Natural killer cell (primary cell): ENCODE results near the gene KRT35. TPM values are rescaled to one million over a fixed set of nuclear protein-coding genes. Genes with fewer than 3 reads are reported as not detected.

Experiments
- ATAC-seq, 3 donors: fragments of 150-1000 bp in 2 of 3; fragments of 200-7000 bp in 1 of 3; cut with Tn5 transposase; 1 replicate in 1 of 3; 2 replicates in 2 of 3; pipeline ENCODE4 v1.10.0; 2021; ENCODE audit warnings: mild to moderate bottlenecking in 2 of 3, moderate library complexity in 2 of 3
- DNase-seq, 2 donors: peaks; one replicate each; pipeline versions ENCODE4 v3.0.0 to v3.0.0-alpha.2; 2013 to 2021; ENCODE audit warnings: mixed read lengths in 1 of 2
- H3K27ac ChIP-seq: one replicate; pipeline ENCODE4 v1.5.1; 2013; ENCODE audit warnings: mild to moderate bottlenecking, low read length
- H3K27me3 ChIP-seq: one replicate; pipeline ENCODE4 v1.6.1; 2013; ENCODE audit warnings: low read length; ENCODE audit not compliant: control insufficient read depth, insufficient read depth
- H3K36me3 ChIP-seq: one replicate; pipeline ENCODE4 v1.6.1; 2013; ENCODE audit warnings: low read length; ENCODE audit not compliant: control insufficient read depth, insufficient read depth
- H3K4me1 ChIP-seq: one replicate; pipeline ENCODE4 v1.6.1; 2013; ENCODE audit warnings: low read length; ENCODE audit not compliant: control insufficient read depth, insufficient read depth
- H3K4me3 ChIP-seq: one replicate; pipeline ENCODE4 v1.5.1; 2013; ENCODE audit warnings: low read length
- H3K9me3 ChIP-seq: one replicate; pipeline ENCODE4 v1.6.1; 2013; ENCODE audit warnings: low read length; ENCODE audit not compliant: control insufficient read depth, insufficient read depth
- H3K27ac Mint-ChIP-seq, 2 donors: one replicate each; pipeline ENCODE4 v1.8.0; 2022; ENCODE audit warnings: mild to moderate bottlenecking in 2 of 2, mixed read lengths in 2 of 2, moderate library complexity in 1 of 2
- H3K27me3 Mint-ChIP-seq, 2 donors: one replicate each; pipeline ENCODE4 v1.8.0; 2022; ENCODE audit warnings: low read depth in 2 of 2, mixed read lengths in 2 of 2
- H3K36me3 Mint-ChIP-seq: one replicate; pipeline ENCODE4 v1.8.0; 2022; ENCODE audit warnings: mixed read lengths
- H3K4me1 Mint-ChIP-seq, 2 donors: one replicate each; pipeline ENCODE4 v1.8.0; 2022; ENCODE audit warnings: mixed read lengths in 2 of 2
- H3K4me3 Mint-ChIP-seq: one replicate; pipeline ENCODE4 v1.8.0; 2022; ENCODE audit warnings: mild to moderate bottlenecking, moderate library complexity, mixed read lengths
- H3K9me3 Mint-ChIP-seq, 2 donors: one replicate each; pipeline ENCODE4 v1.8.0; 2022; ENCODE audit warnings: mixed read lengths in 2 of 2
- WGBS: methylation state at CpG from one replicate; pipeline ENCODE4 v1.1.7; 2013; ENCODE audit warnings: missing lambda C conversion rate; ENCODE audit not compliant: insufficient coverage; 5-methylcytosine and 5-hydroxymethylcytosine counted together
- intact Hi-C: fragments of 100-400 bp; cut with micrococcal nuclease; formaldehyde crosslinking; loops from one replicate; pipeline ENCODE4 v1.14.2; 2022
- total RNA-seq, 4 donors: library from RNA; stranded (reverse); fragments of 120-200 nt in 1 of 4; gene quantifications; one replicate each; pipeline versions ENCODE4 v1.2.3 to v1.2.4, GENCODE V29; 2013 to 2022
- TF ChIP-seq, protein P1 (sequence below): fragments of 200-600 bp; IDR thresholded peaks from one replicate; pipeline ENCODE4 v1.8.0; 2022; ENCODE audit warnings: antibody characterized with exemption

The KRT35 gene
- total RNA-seq, 3 donors from 2014 or later (not counting 1 experiment from before 2014, with no cell fraction given), result not detected

DNA sequence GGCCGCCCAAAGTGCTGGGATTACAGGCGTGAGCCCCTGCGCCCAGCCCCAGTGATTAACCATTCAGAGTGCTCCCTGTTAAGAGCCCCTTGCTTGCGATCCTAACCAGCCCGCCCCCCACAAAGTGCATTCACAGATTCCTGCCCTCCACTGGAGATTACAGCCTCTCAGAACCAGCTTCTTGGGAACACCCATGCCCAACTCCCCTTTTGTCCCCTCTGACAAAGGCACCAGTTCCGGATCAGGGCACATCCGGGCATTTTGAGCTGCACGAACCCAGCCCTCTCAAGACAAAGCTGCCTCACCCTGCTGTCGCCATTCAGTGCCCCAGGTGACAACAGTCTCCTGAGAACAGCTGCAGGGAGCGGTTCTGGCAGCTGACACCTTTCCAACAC, 48.0 kb upstream of the KRT35 start:
- Mint-ChIP-seq H3K27ac (no peak overlapping the region), H3K36me3 (no peaks in the 10 kb centered on the region), H3K4me1 (peaks cover 0 to 5% of the 10 kb centered on the region in 2 donors), H3K27me3 (peaks cover 49 to 52% of the 10 kb centered on the region in 2 donors), H3K9me3 (no peaks in the 10 kb centered on the region), H3K4me3 (no peak overlapping the region)
- no peaks in the 10 kb centered on the region for H3K9me3 ChIP-seq
- H3K27me3 ChIP-seq, result peaks cover 26% of the 10 kb centered on the region
- DNase-seq, result no peak
- 32% methylated on average over 10 of the region's 10 CpGs for WGBS
- no peak for ATAC-seq
- TF ChIP-seq, protein P1, sequence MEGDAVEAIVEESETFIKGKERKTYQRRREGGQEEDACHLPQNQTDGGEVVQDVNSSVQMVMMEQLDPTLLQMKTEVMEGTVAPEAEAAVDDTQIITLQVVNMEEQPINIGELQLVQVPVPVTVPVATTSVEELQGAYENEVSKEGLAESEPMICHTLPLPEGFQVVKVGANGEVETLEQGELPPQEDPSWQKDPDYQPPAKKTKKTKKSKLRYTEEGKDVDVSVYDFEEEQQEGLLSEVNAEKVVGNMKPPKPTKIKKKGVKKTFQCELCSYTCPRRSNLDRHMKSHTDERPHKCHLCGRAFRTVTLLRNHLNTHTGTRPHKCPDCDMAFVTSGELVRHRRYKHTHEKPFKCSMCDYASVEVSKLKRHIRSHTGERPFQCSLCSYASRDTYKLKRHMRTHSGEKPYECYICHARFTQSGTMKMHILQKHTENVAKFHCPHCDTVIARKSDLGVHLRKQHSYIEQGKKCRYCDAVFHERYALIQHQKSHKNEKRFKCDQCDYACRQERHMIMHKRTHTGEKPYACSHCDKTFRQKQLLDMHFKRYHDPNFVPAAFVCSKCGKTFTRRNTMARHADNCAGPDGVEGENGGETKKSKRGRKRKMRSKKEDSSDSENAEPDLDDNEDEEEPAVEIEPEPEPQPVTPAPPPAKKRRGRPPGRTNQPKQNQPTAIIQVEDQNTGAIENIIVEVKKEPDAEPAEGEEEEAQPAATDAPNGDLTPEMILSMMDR, result no peak
- H3K36me3 ChIP-seq, result no peaks in the 10 kb centered on the region
- peaks cover 16% of the 10 kb centered on the region for H3K4me1 ChIP-seq
- H3K27ac ChIP-seq, result no peak overlapping the region
- intact Hi-C loops, result no loop called here
- no peak overlapping the region for H3K4me3 ChIP-seq

DNA sequence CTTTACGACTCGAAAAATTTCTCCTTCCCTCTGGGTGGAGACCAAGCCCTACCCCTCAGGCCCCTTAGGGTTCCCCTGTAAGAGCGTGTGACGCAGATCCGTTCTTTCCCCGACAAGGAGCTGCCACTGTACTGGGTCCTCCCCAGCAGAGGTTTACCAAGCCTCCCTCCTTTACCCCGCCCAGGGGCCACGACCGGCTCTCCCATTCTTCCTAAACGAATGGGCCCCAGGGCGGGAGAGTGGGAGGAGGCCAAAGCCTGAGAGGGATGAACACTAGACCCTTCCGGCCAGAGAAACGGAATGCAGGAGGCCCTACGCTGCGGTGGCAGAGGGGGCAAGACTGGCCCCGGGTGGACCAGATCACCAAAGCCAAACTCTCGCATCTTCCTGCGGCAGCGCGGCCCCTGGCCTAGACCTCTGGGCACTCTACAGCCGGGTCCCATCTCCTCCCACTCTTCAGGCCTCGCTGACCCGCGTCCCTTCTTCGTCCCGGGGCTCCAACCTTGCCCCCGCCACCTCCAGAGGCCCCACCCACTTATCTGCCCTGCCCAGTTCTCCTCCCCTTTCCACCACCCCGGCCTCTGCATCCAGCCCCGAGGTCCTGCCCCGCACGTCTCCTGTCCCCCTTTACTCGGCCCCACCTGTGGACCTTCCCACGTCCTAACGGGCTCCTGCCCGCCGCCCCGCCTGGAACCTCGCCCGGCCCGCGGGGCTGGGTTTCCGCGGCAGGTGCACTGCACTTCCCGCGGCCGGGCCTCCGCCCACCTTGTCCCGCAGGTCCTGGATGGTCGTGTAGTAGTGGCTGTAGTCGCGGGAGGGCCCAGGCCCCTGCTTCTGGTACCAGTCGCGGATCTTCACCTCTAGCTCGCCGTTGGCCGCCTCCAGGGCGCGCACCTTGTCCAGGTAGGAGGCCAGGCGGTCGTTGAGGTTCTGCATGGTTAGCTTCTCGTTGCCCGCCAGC, 46.4 kb upstream of the KRT35 start:
- H3K27me3 ChIP-seq, result peaks cover 26% of the 10 kb centered on the region
- H3K36me3 Mint-ChIP-seq, result no peaks in the 10 kb centered on the region
- peak overlapping the region; percentile 6 for H3K4me3 Mint-ChIP-seq
- TF ChIP-seq, protein P1, result no peak
- H3K9me3 Mint-ChIP-seq, result no peaks in the 10 kb centered on the region
- intact Hi-C loops, result no loop called here
- peaks cover 16% of the 10 kb centered on the region for H3K4me1 ChIP-seq
- DNase-seq (peak in 1 of 2 donors; percentile 16), ATAC-seq (no peak)
- 12% methylated on average over 62 of the region's 62 CpGs for WGBS
- peaks cover 0 to 5% of the 10 kb centered on the region in 2 donors for H3K4me1 Mint-ChIP-seq
- peaks cover 42 to 44% of the 10 kb centered on the region in 2 donors for H3K27me3 Mint-ChIP-seq
- no peaks in the 10 kb centered on the region for H3K36me3 ChIP-seq
- H3K9me3 ChIP-seq, result no peaks in the 10 kb centered on the region
- no peak overlapping the region for H3K4me3 ChIP-seq
- no peak overlapping the region for H3K27ac ChIP-seq
- H3K27ac Mint-ChIP-seq, result no peak overlapping the region

DNA sequence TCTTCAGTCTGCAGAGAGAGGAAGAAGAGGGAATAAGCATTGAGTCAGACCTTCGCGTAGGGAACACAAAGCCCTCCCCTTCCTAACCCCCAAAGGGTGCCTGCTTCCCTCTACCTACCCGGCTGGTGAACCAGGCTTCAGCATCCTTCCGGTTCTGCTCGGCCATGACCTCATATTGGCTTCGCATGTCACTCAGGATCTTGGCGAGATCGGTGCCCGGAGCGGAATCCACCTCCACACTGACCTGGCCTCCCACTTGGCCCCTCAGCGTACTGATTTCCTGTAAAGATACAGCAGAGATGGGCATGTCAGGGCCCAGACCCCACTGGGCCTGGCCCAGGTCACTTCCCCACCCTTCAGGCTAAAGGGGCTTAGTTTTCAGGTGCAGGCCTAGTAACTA, 43.3 kb upstream of the KRT35 start:
- DNase-seq, result no peak
- Mint-ChIP-seq H3K27me3 (peaks cover 18 to 28% of the 10 kb centered on the region in 2 donors), H3K9me3 (no peaks in the 10 kb centered on the region), H3K4me1 (peaks cover 0 to 5% of the 10 kb centered on the region in 2 donors), H3K36me3 (no peaks in the 10 kb centered on the region), H3K4me3 (no peak overlapping the region), H3K27ac (no peak overlapping the region)
- Histone ChIP-seq H3K27ac (no peak overlapping the region), H3K4me1 (peaks cover 16% of the 10 kb centered on the region), H3K4me3 (no peak overlapping the region), H3K27me3 (peaks cover 23% of the 10 kb centered on the region), H3K9me3 (no peaks in the 10 kb centered on the region), H3K36me3 (no peaks in the 10 kb centered on the region)
- intact Hi-C loops, result no loop called here
- TF ChIP-seq, protein P1, result no peak
- no peak for ATAC-seq
- WGBS, result 93% methylated on average over 11 of the region's 11 CpGs
